Caki2 (cell line): ENCODE results near the gene LEMD2. TPM values are rescaled to one million over a fixed set of nuclear protein-coding genes. Genes with fewer than 3 reads are reported as not detected.

Source experiments
- DNase-seq: peaks from one replicate; pipeline ENCODE4 v3.0.0-alpha.2; 2015; ENCODE audit warnings: low read depth
- in situ Hi-C: cut with HindIII; loops from 2 replicates; pipeline ENCODE4 v1.10.0; 2016; ENCODE audit warnings: low sequenced_read_pairs, low pct_unique_long_range_greater_than_20kb, mixed read lengths
- total RNA-seq: library from RNA; depleted of rRNA; stranded (reverse); fragments of >200 nt; shearing (Covaris generic); gene quantifications from 2 replicates; pipeline ENCODE4 v1.2.3, GENCODE V29; 2014; ENCODE audit warnings: low replicate concordance

The LEMD2 gene
- total RNA-seq, 1 experiment from 2014 or later, result 167 TPM

GRCh38 chr6:33766921-33767907, 21.7 kb downstream of the LEMD2 start:
- DNase-seq, result no peak
- in situ Hi-C loops, result no loop called here

- in situ Hi-C loops, result no loop called here
These were observed 23.6 kb downstream of the LEMD2 start for GRCh38 chr6:33765368-33765767.

GRCh38 chr6:33764036-33764435, 24.9 kb downstream of the LEMD2 start:
- in situ Hi-C loops, result no loop called here
- no peak for DNase-seq

More at GRCh38 chr6:33765368-33765767, 23.6 kb downstream of the LEMD2 start:
- no peak for DNase-seq

GRCh38 chr6:33763483-33763882, 25.4 kb downstream of the LEMD2 start:
- no peak for DNase-seq
- in situ Hi-C loops, result no loop called here

GRCh38 chr6:33762713-33763112, 26.2 kb downstream of the LEMD2 start:
- in situ Hi-C loops, result no loop called here
- DNase-seq, result no peak

GRCh38 chr6:33761922-33762629, 26.9 kb downstream of the LEMD2 start:
- in situ Hi-C loops, result no loop called here
- DNase-seq, result peak; percentile 58

- in situ Hi-C loops, result no loop called here
These were observed 27.4 kb downstream of the LEMD2 start for GRCh38 chr6:33761581-33761921.

GRCh38 chr6:33759887-33760629, 28.9 kb downstream of the LEMD2 start:
- no peak for DNase-seq
- in situ Hi-C loops, result no loop called here

More at GRCh38 chr6:33761581-33761921, 27.4 kb downstream of the LEMD2 start:
- no peak for DNase-seq

GRCh38 chr6:33758815-33759216, 30.1 kb downstream of the LEMD2 start:
- in situ Hi-C loops, result no loop called here

GRCh38 chr6:33757906-33758305, 31.0 kb downstream of the LEMD2 start:
- in situ Hi-C loops, result no loop called here
- no peak for DNase-seq

More at GRCh38 chr6:33758815-33759216, 30.1 kb downstream of the LEMD2 start:
- DNase-seq, result no peak

GRCh38 chr6:33757113-33757512, 31.8 kb downstream of the LEMD2 start:
- in situ Hi-C loops, result no loop called here
- DNase-seq, result no peak

- in situ Hi-C loops, result no loop called here
- no peak for DNase-seq
These were observed 32.5 kb downstream of the LEMD2 start for GRCh38 chr6:33756211-33756954.

GRCh38 chr6:33755070-33755869, 33.7 kb downstream of the LEMD2 start:
- DNase-seq, result peak; percentile 73
- in situ Hi-C loops, result no loop called here

GRCh38 chr6:33754222-33754621, 34.7 kb downstream of the LEMD2 start:
- no peak for DNase-seq
- in situ Hi-C loops, result no loop called here

GRCh38 chr6:33752646-33753015, 36.3 kb downstream of the LEMD2 start:
- in situ Hi-C loops, result no loop called here
- DNase-seq, result no peak

- in situ Hi-C loops, result no loop called here
- DNase-seq, result peak; percentile 51
These were observed 36.9 kb downstream of the LEMD2 start for GRCh38 chr6:33751771-33752645.
